Fibroblast of lung (primary cell): ENCODE results near the gene AMPD3. TPM values are rescaled to one million over a fixed set of nuclear protein-coding genes. Genes with fewer than 3 reads are reported as not detected.

ENCODE experiments used
- DNase-seq, 2 donors: peaks; one replicate each; pipeline versions ENCODE4 v3.0.0 to v3.0.0-alpha.2; 2010; ENCODE audit warnings: low read depth in 2 of 2
- H2AFZ ChIP-seq: 2 replicates; pipeline ENCODE4 v1.5.1; 2012; ENCODE audit warnings: low read length, control low read depth, inconsistent platforms
- H3K27ac ChIP-seq: 2 replicates; pipeline ENCODE4 v1.5.1; 2011; ENCODE audit warnings: low read length, control low read depth; ENCODE audit not compliant: insufficient read depth
- H3K27me3 ChIP-seq: 2 replicates; pipeline ENCODE4 v1.5.1; 2011; ENCODE audit warnings: mild to moderate bottlenecking, low read length; ENCODE audit not compliant: control insufficient read depth, insufficient read depth
- H3K36me3 ChIP-seq: 2 replicates; pipeline ENCODE4 v1.5.1; 2011; ENCODE audit warnings: low read length; ENCODE audit not compliant: control insufficient read depth, insufficient read depth
- H3K4me1 ChIP-seq: 2 replicates; pipeline ENCODE4 v1.5.1; 2011; ENCODE audit warnings: low read length; ENCODE audit not compliant: control insufficient read depth, insufficient read depth; ENCODE audit errors: extremely low read depth
- H3K4me2 ChIP-seq: 2 replicates; pipeline ENCODE4 v1.5.1; 2011; ENCODE audit warnings: low read length, control low read depth; ENCODE audit not compliant: insufficient read depth; ENCODE audit errors: extremely low read depth
- H3K4me3 ChIP-seq, 4 experiments: fragments of 200-600 bp in 1 of 4; sonication (generic) in 1 of 4; replicated peaks in 1 of 4; 2 replicates each; pipeline ENCODE4 v1.5.1; 2011 to 2016; ENCODE audit warnings: low read length in 4 of 4, low read depth in 3 of 4, mild to moderate bottlenecking in 3 of 4, control low read depth in 2 of 4, inconsistent platforms in 1 of 4, mixed read lengths in 1 of 4; ENCODE audit not compliant: insufficient read depth in 1 of 4; ENCODE audit errors: control extremely low read depth in 1 of 4
- H3K79me2 ChIP-seq: 2 replicates; pipeline ENCODE4 v1.5.1; 2012; ENCODE audit warnings: mild to moderate bottlenecking, low read length, inconsistent platforms; ENCODE audit not compliant: control insufficient read depth, insufficient read depth
- H3K9ac ChIP-seq: 2 replicates; pipeline ENCODE4 v1.5.1; 2011; ENCODE audit warnings: mild to moderate bottlenecking, low read length, control low read depth; ENCODE audit not compliant: insufficient read depth
- H3K9me3 ChIP-seq: 2 replicates; pipeline ENCODE4 v1.5.1; 2012; ENCODE audit warnings: low read depth, low read length; ENCODE audit not compliant: control insufficient read depth, insufficient read depth
- H4K20me1 ChIP-seq: 2 replicates; pipeline ENCODE4 v1.5.1; 2011; ENCODE audit warnings: low read length; ENCODE audit not compliant: control insufficient read depth, insufficient read depth; ENCODE audit errors: extremely low read depth
- EZH2 ChIP-seq: IDR thresholded peaks from 2 replicates; pipeline ENCODE4 v1.5.1; 2012; ENCODE audit warnings: low read length, control low read depth, mild to moderate bottlenecking; ENCODE audit errors: missing control alignments
- polyA plus RNA-seq, 2 donors: library from polyadenylated mRNA; depleted of rRNA in 1 of 2; stranded (reverse) in 1 of 2; unstranded in 1 of 2; fragments of >200 nt; gene quantifications; 2 replicates each; pipeline ENCODE4 v1.2.1, GENCODE V29; 2011 to 2012; ENCODE audit warnings: missing spikeins in 1 of 2
- total RNA-seq: library from RNA; depleted of rRNA; stranded (reverse); fragments of >200 nt; gene quantifications from 2 replicates; pipeline ENCODE4 v1.2.1, GENCODE V29; 2014
- TF ChIP-seq, protein P1 (sequence below), 2 donors: IDR thresholded peaks in 1 of 2; conservative IDR thresholded peaks in 1 of 2; 1 replicate in 1 of 2; 2 replicates in 1 of 2; pipeline ENCODE4 v1.5.1; 2011 to 2012; ENCODE audit warnings: low read length in 2 of 2, control low read depth in 1 of 2, inconsistent platforms in 1 of 2, low read depth in 1 of 2, mild to moderate bottlenecking in 1 of 2

AMPD3 gene
- total and polyA plus RNA-seq, 2 donors (not counting 1 experiment from before 2014, with no cell fraction given), result 18.1 to 24.9 TPM

DNA sequence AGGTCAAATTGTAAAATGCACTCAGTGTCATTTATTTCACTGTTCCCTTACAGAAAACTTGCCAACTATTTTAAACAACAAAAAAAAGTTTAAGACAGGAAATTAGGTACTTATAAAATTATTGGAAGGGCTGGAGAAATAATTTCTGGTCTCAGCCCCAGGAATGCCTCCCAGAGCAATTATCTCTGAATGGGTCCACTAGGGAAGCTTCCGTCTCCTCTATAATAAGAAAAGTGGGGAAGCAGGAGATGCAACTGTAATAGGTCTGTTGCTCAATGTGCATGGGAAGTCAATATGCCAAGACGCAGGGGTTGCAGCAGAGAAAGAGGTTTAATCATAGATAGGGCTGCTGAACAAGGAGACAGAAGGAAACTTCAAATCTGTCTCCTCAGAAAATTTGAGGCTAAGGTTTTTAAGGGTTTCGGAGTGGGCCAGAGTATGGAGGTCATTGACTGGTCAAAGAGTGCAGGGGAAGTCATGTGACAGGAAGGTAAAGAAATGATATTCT, 96.8 kb downstream of the AMPD3 start:
- Histone ChIP-seq H3K9me3 (no peaks in the 10 kb centered on the region), H3K79me2 (no peaks in the 10 kb centered on the region), H3K4me2 (no peak overlapping the region), H4K20me1 (no peaks in the 10 kb centered on the region), H3K9ac (no peak overlapping the region), H3K4me3 (no peak overlapping the region), H3K36me3 (no peaks in the 10 kb centered on the region), H3K27ac (no peak overlapping the region), H3K27me3 (no peaks in the 10 kb centered on the region), H2AFZ (no peak overlapping the region), H3K4me1 (peaks cover 3% of the 10 kb centered on the region)
- no peak for DNase-seq
- TF ChIP-seq, protein P1, sequence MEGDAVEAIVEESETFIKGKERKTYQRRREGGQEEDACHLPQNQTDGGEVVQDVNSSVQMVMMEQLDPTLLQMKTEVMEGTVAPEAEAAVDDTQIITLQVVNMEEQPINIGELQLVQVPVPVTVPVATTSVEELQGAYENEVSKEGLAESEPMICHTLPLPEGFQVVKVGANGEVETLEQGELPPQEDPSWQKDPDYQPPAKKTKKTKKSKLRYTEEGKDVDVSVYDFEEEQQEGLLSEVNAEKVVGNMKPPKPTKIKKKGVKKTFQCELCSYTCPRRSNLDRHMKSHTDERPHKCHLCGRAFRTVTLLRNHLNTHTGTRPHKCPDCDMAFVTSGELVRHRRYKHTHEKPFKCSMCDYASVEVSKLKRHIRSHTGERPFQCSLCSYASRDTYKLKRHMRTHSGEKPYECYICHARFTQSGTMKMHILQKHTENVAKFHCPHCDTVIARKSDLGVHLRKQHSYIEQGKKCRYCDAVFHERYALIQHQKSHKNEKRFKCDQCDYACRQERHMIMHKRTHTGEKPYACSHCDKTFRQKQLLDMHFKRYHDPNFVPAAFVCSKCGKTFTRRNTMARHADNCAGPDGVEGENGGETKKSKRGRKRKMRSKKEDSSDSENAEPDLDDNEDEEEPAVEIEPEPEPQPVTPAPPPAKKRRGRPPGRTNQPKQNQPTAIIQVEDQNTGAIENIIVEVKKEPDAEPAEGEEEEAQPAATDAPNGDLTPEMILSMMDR (conservative IDR thresholded peaks at IDR 0.05 in 1 of 2, IDR thresholded peaks at IDR 0.05 in 1 of 2; ENCODE audit: low read depth in 1 of 2, low read length in 2 of 2), result no peak
- no peak for TF ChIP-seq EZH2

DNA sequence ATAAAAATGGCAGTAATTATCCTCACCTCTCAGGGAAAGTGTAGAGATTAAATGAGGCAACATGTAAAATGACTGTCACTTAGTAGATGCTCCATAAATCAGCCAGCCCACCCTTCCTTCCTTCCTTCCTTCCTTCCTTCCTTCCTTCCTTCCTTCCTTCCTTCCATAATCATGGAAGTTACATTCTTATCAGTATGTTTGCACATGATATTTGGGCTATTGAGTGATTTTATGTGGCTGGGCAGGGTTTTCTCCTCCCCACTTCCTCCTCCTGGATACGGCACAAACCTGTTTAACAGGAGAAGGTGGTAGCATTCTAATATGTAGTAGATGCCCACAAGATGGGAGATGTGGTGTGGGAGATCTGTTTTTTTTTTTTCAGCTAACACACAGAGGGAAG, 101.5 kb downstream of the AMPD3 start:
- Histone ChIP-seq H3K36me3 (no peaks in the 10 kb centered on the region), H3K4me1 (no peaks in the 10 kb centered on the region), H3K4me3 (no peak overlapping the region), H3K27ac (no peak overlapping the region), H4K20me1 (no peaks in the 10 kb centered on the region), H3K9me3 (no peaks in the 10 kb centered on the region), H2AFZ (no peak overlapping the region), H3K27me3 (no peaks in the 10 kb centered on the region), H3K4me2 (no peak overlapping the region), H3K79me2 (no peaks in the 10 kb centered on the region), H3K9ac (no peak overlapping the region)
- no peak for DNase-seq
- TF ChIP-seq EZH2, result no peak
- TF ChIP-seq, protein P1 (conservative IDR thresholded peaks at IDR 0.05 in 1 of 2, IDR thresholded peaks at IDR 0.05 in 1 of 2; ENCODE audit: low read depth in 1 of 2, low read length in 2 of 2), result no peak

Other genes with a start within 250 kb of the AMPD3 start
- gene SBF2, start 161.0 kb upstream of the AMPD3 start, total RNA-seq, result 67.3 and 95.9 TPM in 2 replicates
- gene SBF2, start 161.0 kb upstream of the AMPD3 start, polyA plus RNA-seq, result 45.7 and 69.4 TPM in 2 replicates
- gene ADM, start 150.2 kb upstream of the AMPD3 start, total RNA-seq, result 490 and 1,010 TPM in 2 replicates
- 546 and 989 TPM in 2 replicates for gene ADM, start 150.2 kb upstream of the AMPD3 start, polyA plus RNA-seq
- 26.2 and 32.5 TPM in 2 replicates for gene RNF141, start 85.9 kb downstream of the AMPD3 start, total RNA-seq
- gene RNF141, start 85.9 kb downstream of the AMPD3 start, polyA plus RNA-seq, result 29.6 and 43.5 TPM in 2 replicates
- under 0.01 and 0.17 TPM in 2 replicates for gene LYVE1, start 113.4 kb downstream of the AMPD3 start, total RNA-seq
- gene LYVE1, start 113.4 kb downstream of the AMPD3 start, polyA plus RNA-seq, result 0.01 and 0.08 TPM in 2 replicates
- gene IRAG1, start 238.5 kb downstream of the AMPD3 start, total RNA-seq, result 25.7 and 55.5 TPM in 2 replicates
- gene IRAG1, start 238.5 kb downstream of the AMPD3 start, polyA plus RNA-seq, result 21.8 and 90.0 TPM in 2 replicates